SK-N-SH (cell line): ENCODE results near the gene GRPEL2. TPM values are rescaled to one million over a fixed set of nuclear protein-coding genes. Genes with fewer than 3 reads are reported as not detected.

ENCODE experiments used
- CHD2 ChIP-seq: fragments of 150-350 bp; IDR thresholded peaks from 2 replicates; pipeline ENCODE4 v1.6.1; 2018; ENCODE audit warnings: low read length; ENCODE audit not compliant: partially characterized antibody
- EP300 ChIP-seq, 2 experiments: IDR thresholded peaks; 2 replicates each; pipeline versions ENCODE4 v1.4.0 to v1.6.1; 2012; ENCODE audit warnings: borderline replicate concordance in 1 of 2, low read depth in 1 of 2, low read length in 1 of 2
- EZH2phosphoT487 ChIP-seq: fragments of 200-600 bp; sonication (generic); IDR thresholded peaks from 2 replicates; pipeline ENCODE4 v1.6.1; 2017; ENCODE audit warnings: low read depth, mixed run types, mild to moderate bottlenecking, antibody characterized with exemption, moderate library complexity, borderline replicate concordance
- FOSL2 ChIP-seq: IDR thresholded peaks from 2 replicates; pipeline ENCODE4 v1.4.0; 2012; ENCODE audit warnings: low read depth, mild to moderate bottlenecking, moderate library complexity, borderline replicate concordance
- FOXM1 ChIP-seq: IDR thresholded peaks from 2 replicates; pipeline ENCODE4 v1.4.0; 2012; ENCODE audit warnings: low read depth, mild to moderate bottlenecking
- GABPA ChIP-seq: IDR thresholded peaks from 2 replicates; pipeline ENCODE4 v1.4.0; 2012; ENCODE audit warnings: low read depth, mild to moderate bottlenecking
- GATA2 ChIP-seq: sonication (generic); formaldehyde crosslinking; IDR thresholded peaks from 2 replicates; pipeline ENCODE4 v1.5.0; 2020; ENCODE audit warnings: mild to moderate bottlenecking, missing genetic modification reagents
- IRF3 ChIP-seq: fragments of 150-350 bp; IDR thresholded peaks from 2 replicates; pipeline ENCODE4 v1.6.1; 2016; ENCODE audit warnings: mild to moderate bottlenecking, low read depth, low read length
- JUND ChIP-seq: IDR thresholded peaks from 2 replicates; pipeline ENCODE4 v1.4.0; 2012
- NFIC ChIP-seq: IDR thresholded peaks from 2 replicates; pipeline ENCODE4 v1.4.0; 2012; ENCODE audit warnings: borderline replicate concordance
- PBX3 ChIP-seq: IDR thresholded peaks from 2 replicates; pipeline ENCODE4; 2012
- POLR2AphosphoS5 ChIP-seq: IDR thresholded peaks from 2 replicates; pipeline ENCODE4 v1.6.1; 2012; ENCODE audit warnings: low read depth, low read length
- RAD21 ChIP-seq: IDR thresholded peaks from 2 replicates; pipeline ENCODE4 v1.6.1; 2012; ENCODE audit warnings: mild to moderate bottlenecking, low read length
- RFX5 ChIP-seq: IDR thresholded peaks from 2 replicates; pipeline ENCODE4 v1.6.1; 2012; ENCODE audit warnings: mild to moderate bottlenecking, improper control_type of control experiment, low read length
- SMC3 ChIP-seq: IDR thresholded peaks from 2 replicates; pipeline ENCODE4 v1.6.1; 2012; ENCODE audit warnings: low read depth, low read length, improper control_type of control experiment
- TCF12 ChIP-seq: IDR thresholded peaks from 2 replicates; pipeline ENCODE4 v1.4.0; 2012
- USF1 ChIP-seq: IDR thresholded peaks from 2 replicates; pipeline ENCODE4 v1.4.0; 2012; ENCODE audit warnings: low read depth, borderline replicate concordance
- USF2 ChIP-seq: fragments of 150-350 bp; IDR thresholded peaks from 2 replicates; pipeline ENCODE4 v1.6.1; 2017; ENCODE audit warnings: antibody characterized with exemption, low read length, low read depth, borderline replicate concordance
- ZBTB33 ChIP-seq: IDR thresholded peaks from 2 replicates; pipeline ENCODE4 v1.4.0; 2012; ENCODE audit warnings: low read depth, borderline replicate concordance
- polyA plus RNA-seq, 3 experiments: library from polyadenylated mRNA; depleted of rRNA; stranded (reverse); fragments of >200 nt; gene quantifications; 2 replicates each; pipeline ENCODE4 v1.2.3, GENCODE V29; 2012

GRPEL2 gene
- polyA plus RNA-seq, 1 of the 3 experiments (the other 2 are of a cell fraction), result 4.6 TPM

GRCh38 chr5:149367249-149367971 lies 22.1 kb downstream of the GRPEL2 start (continued):
- TF ChIP-seq USF2, result no peak
- peak; percentile 20 for TF ChIP-seq CHD2
- no peak for TF ChIP-seq FOSL2
- TF ChIP-seq RAD21, result peak; percentile 87
- TF ChIP-seq GATA2, result no peak
- TF ChIP-seq USF1, result no peak
- TF ChIP-seq JUND, result no peak
- TF ChIP-seq TCF12, result no peak
- no peak for TF ChIP-seq NFIC
- no peak for TF ChIP-seq EZH2phosphoT487
- TF ChIP-seq PBX3, result no peak; the same call in 1 of the 2 replicates
- no peak for TF ChIP-seq FOXM1
- no peak for TF ChIP-seq RFX5
- peak; percentile 81 for TF ChIP-seq SMC3
- TF ChIP-seq ZBTB33, result no peak
- no peak for TF ChIP-seq GABPA
- no peak for TF ChIP-seq IRF3
- no peak for TF ChIP-seq EP300 (IDR thresholded peaks at IDR 0.05; ENCODE audit: borderline replicate concordance in 1 of 2, low read depth in 1 of 2, low read length in 1 of 2)
- no peak for TF ChIP-seq POLR2AphosphoS5
